Measurements from ENCODE around the gene ARHGDIB.

ARHGDIB gene

GRCh38 chr12:14982991-14983390, 21.6 kb upstream of the ARHGDIB start:
- DNase-seq (ENCODE audit: low read depth in 2 of 2): no peak

- DNase-seq (ENCODE audit: low read depth in 2 of 2): no peak
Measured at GRCh38 chr12:14982562-14982961, 21.2 kb upstream of the ARHGDIB start.

DNA sequence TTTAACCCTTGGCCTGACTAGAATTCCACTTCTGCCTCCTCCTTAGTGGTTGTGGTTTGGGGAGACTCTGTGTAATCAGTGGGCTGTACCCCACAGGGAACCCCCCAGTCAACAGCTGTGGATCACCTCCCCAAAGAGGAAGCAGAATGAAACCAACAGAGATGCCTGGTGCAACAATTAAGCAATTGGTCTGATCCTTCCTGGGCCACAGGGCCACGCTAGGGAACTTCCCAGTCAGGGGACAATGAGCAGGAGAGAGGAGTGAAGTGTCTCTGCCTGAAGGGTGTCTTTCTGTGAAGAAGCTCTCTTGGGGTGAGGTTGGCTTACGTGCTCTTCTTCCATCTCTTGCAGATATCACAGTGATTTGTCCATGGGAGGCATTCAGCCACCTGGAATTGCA, 19.6 kb upstream of the ARHGDIB start:
- DNase-seq (ENCODE audit: low read depth in 2 of 2): no peak

DNA sequence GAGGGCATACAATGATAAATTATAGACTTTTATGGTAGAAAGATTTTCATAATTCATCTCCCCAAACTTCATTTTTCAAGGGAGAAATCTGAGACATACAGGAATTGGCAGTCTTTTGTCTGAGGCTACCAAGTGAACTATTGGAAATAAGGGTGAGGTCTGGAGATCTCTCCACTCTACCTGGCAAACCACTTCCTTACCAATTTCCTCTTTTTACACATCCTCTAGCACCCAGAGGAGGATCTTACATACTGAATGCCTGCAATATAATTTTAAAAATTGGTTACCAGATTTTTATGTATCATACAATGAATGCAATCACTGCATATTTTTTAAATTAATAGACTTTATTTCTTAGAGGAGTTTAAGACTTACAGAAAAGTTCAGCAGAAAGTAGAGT, 18.1 kb upstream of the ARHGDIB start:
- no peak for DNase-seq (ENCODE audit: low read depth in 2 of 2)

DNA sequence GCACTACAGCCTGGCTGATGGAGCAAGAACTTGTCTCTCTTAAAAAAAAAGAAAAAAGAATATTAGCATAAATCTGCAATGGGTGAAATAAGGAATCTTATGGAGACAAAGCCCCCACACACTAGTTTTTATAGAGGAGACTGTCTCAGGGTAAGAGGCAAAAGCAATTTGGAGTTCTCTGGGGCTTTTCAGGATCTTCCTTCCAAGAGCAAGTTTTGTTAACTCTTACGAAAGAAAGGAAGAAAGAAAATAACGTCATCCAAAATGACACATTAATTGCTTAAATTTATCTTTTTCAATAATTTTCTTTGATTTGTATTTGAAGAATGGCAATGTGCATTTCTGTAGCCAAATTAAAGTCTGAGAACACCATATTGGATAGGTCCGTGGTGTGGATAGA, 15.3 kb upstream of the ARHGDIB start:
- DNase-seq (ENCODE audit: low read depth in 2 of 2): no peak

DNA sequence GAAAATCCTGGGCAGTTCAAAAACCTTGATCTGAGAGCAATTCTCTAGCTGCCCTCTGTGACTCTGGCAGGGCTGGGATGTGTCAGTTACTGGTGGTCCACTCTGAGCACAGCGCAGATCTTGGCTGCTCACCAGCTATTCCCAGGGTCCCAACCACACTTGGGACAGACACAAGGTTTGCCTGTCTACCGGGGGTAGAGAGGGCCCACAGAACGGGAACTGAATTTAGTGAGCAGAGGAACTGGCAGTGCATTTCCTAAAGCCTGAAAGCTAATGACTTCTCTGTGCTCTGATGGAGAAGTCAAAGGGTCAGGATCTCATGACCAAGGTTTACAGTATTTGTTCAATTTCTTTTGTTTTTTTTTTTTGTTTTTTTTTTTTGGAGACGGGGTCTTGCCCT, 14.1 kb upstream of the ARHGDIB start:
- no peak for DNase-seq (ENCODE audit: low read depth in 2 of 2)

GRCh38 chr12:14974633-14975032, 13.2 kb upstream of the ARHGDIB start:
- no peak for DNase-seq (ENCODE audit: low read depth in 2 of 2)

DNA sequence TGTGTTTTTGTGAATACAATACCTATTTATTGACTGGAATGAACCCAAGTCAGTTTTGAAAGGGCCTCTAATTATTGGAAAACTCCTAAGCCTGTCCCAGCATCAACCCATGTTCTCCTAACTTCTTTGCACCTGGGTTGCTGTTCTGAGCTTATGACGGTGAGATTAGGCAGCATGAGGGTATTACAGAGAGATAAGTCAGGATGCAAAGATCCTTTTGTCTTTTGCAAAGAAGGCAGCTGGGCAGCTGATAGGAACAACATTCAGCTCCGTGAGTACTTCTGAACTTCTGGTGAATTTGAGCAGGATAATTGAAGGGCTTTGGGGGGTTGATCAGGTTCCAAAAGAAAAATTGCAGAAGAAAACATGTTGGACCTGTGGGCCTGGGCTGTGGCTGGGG, 11.4 kb upstream of the ARHGDIB start, which contains the start of gene PDE6H:
Gene PDE6H, plus strand, starts transcription at position 227 of the 400 bp plus-strand sequence. CDS start 4,971 bp downstream, outside the sequence.
- DNase-seq (ENCODE audit: low read depth in 2 of 2): no peak

DNA sequence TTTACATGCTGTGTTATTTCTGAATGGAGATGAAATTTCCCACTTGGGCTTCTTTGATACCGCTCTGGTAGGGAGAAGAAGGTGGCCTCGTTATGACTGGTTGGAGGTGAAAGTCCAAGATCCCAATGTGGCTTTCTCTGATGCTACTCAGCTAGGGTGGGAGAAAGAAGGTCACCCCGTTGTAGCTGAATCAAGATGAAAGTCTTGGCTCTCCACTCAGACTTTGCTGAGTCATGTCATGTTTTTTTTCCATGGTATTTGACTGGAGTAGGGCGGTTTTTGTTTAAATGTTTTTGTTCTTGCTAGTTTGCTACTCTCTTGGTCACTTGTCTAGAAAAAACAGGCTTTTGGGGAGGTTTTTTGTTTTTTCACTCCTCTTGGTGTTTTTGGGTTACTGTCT, 9.1 kb upstream of the ARHGDIB start:
- no peak for DNase-seq (ENCODE audit: low read depth in 2 of 2)

DNA sequence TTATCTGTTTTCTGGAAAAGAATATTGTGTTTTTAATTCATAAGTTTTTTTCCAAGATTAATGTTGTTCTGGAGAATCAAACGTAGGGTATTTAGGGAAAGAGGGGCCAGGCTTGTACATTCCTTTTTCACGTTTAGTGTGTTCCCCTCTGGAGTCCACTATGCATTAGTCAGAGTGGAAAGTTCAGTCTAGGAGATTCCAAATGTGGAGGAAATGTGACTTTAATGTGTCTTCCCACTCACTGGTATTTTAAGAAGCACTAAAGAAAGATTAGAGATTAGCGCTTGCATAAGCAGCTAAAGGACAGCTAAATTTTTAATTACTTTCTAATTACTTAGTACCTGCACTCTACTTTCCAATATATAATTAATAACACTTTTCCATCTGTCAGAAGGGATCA, 7.1 kb upstream of the ARHGDIB start:
- DNase-seq (ENCODE audit: low read depth in 2 of 2): no peak

- no peak for DNase-seq (ENCODE audit: low read depth in 2 of 2)
Measured at GRCh38 chr12:14965221-14965620, 3.8 kb upstream of the ARHGDIB start.

DNA sequence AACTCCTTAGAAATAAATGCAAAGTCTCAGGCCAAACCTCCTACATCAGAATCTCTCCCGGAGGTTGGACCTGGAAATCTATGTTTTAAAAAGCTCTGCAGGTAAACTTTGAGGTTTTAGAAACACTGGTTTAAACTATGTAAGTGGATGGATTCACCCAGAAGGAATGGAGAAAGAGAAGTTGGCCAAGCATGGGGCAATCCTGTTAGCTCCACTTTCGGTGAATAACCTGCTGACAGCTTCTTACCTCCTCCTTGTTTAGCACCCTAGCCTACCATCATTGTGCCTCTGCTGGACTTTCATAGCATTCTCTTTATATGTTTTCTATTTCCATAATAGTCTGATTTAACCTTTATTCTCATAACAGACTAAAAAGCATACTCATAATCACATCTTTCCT, 3.0 kb upstream of the ARHGDIB start:
- DNase-seq (ENCODE audit: low read depth in 2 of 2): no peak

DNA sequence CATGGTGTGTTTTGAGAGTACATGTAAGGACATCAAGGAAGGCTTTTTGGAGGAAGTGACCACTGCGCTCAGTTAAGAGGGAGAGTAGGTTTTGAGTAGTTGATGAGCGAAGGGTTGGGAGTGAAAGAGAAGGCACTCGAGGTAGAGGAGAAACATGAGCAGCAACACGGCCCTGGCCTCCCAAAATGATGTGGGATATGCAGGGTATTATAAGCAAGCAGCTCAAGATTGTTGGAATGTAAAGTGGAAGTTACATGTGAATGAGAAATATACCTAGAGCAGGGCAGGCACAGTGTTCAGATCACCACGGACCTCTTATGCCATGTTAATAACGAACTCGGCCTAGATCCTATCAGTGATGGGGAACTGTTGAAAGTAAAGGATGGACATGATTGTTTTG, 2.1 kb upstream of the ARHGDIB start:
- DNase-seq (ENCODE audit: low read depth in 2 of 2): no peak

DNA sequence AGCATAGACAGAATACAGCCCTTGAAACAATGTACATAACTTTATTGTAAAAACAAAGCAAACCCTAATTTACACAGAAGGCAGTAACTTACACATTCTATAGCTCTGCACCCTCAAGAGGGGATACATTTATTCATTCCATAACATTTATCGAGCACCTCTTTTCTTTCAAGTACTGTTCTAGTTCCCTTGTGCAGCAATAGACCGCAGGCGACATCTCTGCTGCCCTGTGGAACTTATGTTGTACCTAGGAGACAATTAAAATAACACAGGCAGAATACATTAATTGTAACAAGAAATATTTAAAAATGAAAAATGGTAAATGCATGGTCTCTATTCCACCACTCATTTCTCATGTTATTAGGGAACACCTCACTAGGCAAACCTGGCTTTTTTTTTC, 1.4 kb upstream of the ARHGDIB start:
- no peak for DNase-seq (ENCODE audit: low read depth in 2 of 2)

GRCh38 chr12:14962153-14962539, 745 bp upstream of the ARHGDIB start:
- DNase-seq (ENCODE audit: low read depth in 2 of 2): no peak

DNA sequence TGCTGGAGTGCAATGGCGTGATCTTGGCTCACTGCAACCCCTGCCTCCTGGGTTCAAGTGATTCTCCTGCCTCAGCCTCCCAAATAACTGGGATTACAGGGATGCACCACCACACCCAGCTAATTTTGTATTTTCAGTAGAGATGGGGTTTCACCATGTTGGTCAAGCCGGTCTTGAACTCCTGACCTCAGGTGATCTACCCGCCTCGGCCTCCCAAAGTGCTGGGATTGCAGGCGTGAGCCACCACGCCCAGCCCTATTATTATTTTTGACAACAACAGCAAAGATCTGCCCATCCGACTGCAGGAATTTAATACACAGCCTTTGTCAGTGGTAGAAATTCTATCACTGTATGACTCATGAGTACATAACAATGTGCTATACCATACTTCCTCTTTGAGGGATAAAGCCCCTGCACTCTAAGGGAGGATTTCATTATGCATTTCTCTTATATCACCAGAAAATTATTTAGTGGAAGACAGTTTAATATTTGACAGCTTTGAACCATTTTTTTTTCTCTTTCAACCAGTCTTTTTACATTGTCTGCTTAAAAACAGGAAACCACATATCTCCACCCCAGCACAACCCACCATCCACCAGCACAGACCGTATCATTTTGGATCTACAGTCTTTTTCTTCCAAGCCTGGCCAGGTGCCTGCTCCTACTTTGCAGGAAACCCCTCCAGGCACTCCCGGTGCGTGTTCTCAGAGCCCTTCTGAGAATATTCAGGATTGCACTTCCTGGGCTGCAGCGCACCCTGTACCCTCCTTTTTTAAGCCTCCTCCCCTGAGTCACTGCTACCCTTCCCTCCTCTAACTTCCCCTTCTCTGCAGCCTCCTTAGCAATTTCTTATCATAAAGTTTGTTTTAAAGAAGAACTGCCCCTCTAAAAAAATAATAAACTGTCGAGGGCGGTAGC, 594 bp downstream of the ARHGDIB start:
- peak; percentile 58 to 64 for DNase-seq (ENCODE audit: low read depth in 2 of 2)

- no peak for DNase-seq (ENCODE audit: low read depth in 2 of 2)
Measured at GRCh38 chr12:14959916-14960496, 1.4 kb downstream of the ARHGDIB start.

- DNase-seq (ENCODE audit: low read depth in 2 of 2): no peak
Measured at GRCh38 chr12:14959463-14959862, 1.9 kb downstream of the ARHGDIB start.

- no peak for DNase-seq (ENCODE audit: low read depth in 2 of 2)
Measured at GRCh38 chr12:14959126-14959440, 2.3 kb downstream of the ARHGDIB start.

- DNase-seq (ENCODE audit: low read depth in 2 of 2): no peak
Measured at GRCh38 chr12:14958361-14959125, 2.9 kb downstream of the ARHGDIB start.

- no peak for DNase-seq (ENCODE audit: low read depth in 2 of 2)
Measured at GRCh38 chr12:14957551-14958168, 3.7 kb downstream of the ARHGDIB start.

DNA sequence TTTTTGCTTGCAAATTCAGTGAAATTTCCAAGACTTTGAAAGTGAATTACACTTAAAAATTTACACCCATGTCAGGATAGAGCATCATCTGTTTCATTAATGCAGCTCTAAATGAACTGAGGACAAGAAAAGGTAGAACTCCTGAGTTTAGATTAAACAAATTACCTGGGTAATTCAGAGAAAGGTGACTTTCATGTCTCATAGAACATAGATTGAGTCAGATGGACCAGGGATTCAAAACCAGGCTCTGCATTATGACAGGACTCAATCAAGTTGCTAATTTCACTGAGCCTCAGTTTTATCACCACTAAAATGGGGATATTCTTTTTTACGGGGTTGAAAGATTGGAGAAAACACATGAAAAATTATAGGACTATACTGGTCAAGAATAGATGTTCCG, 4.5 kb downstream of the ARHGDIB start:
- no peak for DNase-seq (ENCODE audit: low read depth in 2 of 2)
